Measurements from ENCODE around the gene TFCP2L1. TPM values are rescaled to one million over a fixed set of nuclear protein-coding genes. Genes with fewer than 3 reads are reported as not detected.
A peak's percentile ranks its signal among the peaks of the same experiment; 100 is the strongest.
"Not testable (repeated sequence)": the region's sequence is repeated elsewhere in the genome, so short reads cannot be mapped to it uniquely, and the experiment has no call there.

TFCP2L1 gene
- polyA plus RNA-seq, 3 donors: 0.03 to 0.24 TPM; not detected in 1

GRCh38 chr2:121228521-121228920, 56.5 kb downstream of the TFCP2L1 start:
- no peak for DNase-seq
- no peaks in the 10 kb centered on the region for H3K79me2 ChIP-seq (ENCODE audit: insufficient read depth, low read length)
- H3K9me3 ChIP-seq (replicated peaks in 1 of 2; ENCODE audit: control insufficient read depth in 1 of 2, insufficient read depth in 1 of 2, low read length in 2 of 2): no peaks in the 10 kb centered on the region
- WGBS (ENCODE audit: insufficient coverage): 92% methylated on average over 3 of the region's 6 CpGs
- no peak for TF ChIP-seq CTCF (IDR thresholded peaks at IDR 0.05)
- no peak overlapping the region for H3K9ac ChIP-seq (ENCODE audit: insufficient read depth, low read length, poor library complexity, severe bottlenecking)
- no peaks in the 10 kb centered on the region for H3K36me3 ChIP-seq (replicated peaks in 1 of 2; ENCODE audit: control insufficient read depth in 1 of 2, insufficient read depth in 2 of 2, low read length in 2 of 2)
- Mint-ChIP-seq H3K27ac (no peak overlapping the region), H3K36me3 (no peaks in the 10 kb centered on the region), H3K9me3 (peaks cover 0 to 8% (median 0%) of the 10 kb centered on the region in 7 donors), H3K4me3 (no peak overlapping the region), H3K4me1 (peaks cover 7% of the 10 kb centered on the region), H3K27me3 (ENCODE audit: low read depth in 3 of 3) (peaks cover 0 to 2% (median 2%) of the 10 kb centered on the region in 3 donors)
- H3K4me2 ChIP-seq (replicated peaks; ENCODE audit: extremely low read depth, low read length, poor library complexity, severe bottlenecking): no peak overlapping the region
- H4K20me1 ChIP-seq (ENCODE audit: insufficient read depth, low read length): no peaks in the 10 kb centered on the region
- H3K4me1 ChIP-seq (ENCODE audit: control insufficient read depth in 1 of 2, insufficient read depth in 2 of 2, low read length in 2 of 2): peaks cover 6 to 8% of the 10 kb centered on the region in 2 donors
- H3K4me3 ChIP-seq (replicated peaks in 1 of 3; ENCODE audit: low read depth in 2 of 3, low read length in 3 of 3): no peak overlapping the region
- intact Hi-C loops (cut with micrococcal nuclease): no loop called here
- H3K27ac ChIP-seq (ENCODE audit: low read depth in 1 of 2, low read length in 2 of 2): no peak overlapping the region
- no peaks in the 10 kb centered on the region for H3K27me3 ChIP-seq (ENCODE audit: control insufficient read depth in 2 of 2, insufficient read depth in 2 of 2, low read length in 2 of 2)
- no peak overlapping the region for H2AFZ ChIP-seq (ENCODE audit: insufficient read depth, low read depth, low read length, poor library complexity, severe bottlenecking)

- H2AFZ ChIP-seq (ENCODE audit: insufficient read depth, low read depth, low read length, poor library complexity, severe bottlenecking); H3K36me3 Mint-ChIP-seq; H3K9ac ChIP-seq (ENCODE audit: insufficient read depth, low read length, poor library complexity, severe bottlenecking); H3K27me3 Mint-ChIP-seq (ENCODE audit: low read depth in 3 of 3); H3K36me3 ChIP-seq (replicated peaks in 1 of 2; ENCODE audit: control insufficient read depth in 1 of 2, insufficient read depth in 2 of 2, low read length in 2 of 2); H3K9me3 ChIP-seq (replicated peaks in 1 of 2; ENCODE audit: control insufficient read depth in 1 of 2, insufficient read depth in 1 of 2, low read length in 2 of 2); H3K9me3 Mint-ChIP-seq; H4K20me1 ChIP-seq (ENCODE audit: insufficient read depth, low read length); H3K27ac ChIP-seq (ENCODE audit: low read depth in 1 of 2, low read length in 2 of 2); H3K4me3 Mint-ChIP-seq; H3K4me1 Mint-ChIP-seq; H3K27me3 ChIP-seq (ENCODE audit: control insufficient read depth in 2 of 2, insufficient read depth in 2 of 2, low read length in 2 of 2); DNase-seq; H3K4me2 ChIP-seq (replicated peaks; ENCODE audit: extremely low read depth, low read length, poor library complexity, severe bottlenecking); H3K4me1 ChIP-seq (ENCODE audit: control insufficient read depth in 1 of 2, insufficient read depth in 2 of 2, low read length in 2 of 2); H3K4me3 ChIP-seq (replicated peaks in 1 of 3; ENCODE audit: low read depth in 2 of 3, low read length in 3 of 3); H3K27ac Mint-ChIP-seq; H3K79me2 ChIP-seq (ENCODE audit: insufficient read depth, low read length); intact Hi-C loops (cut with micrococcal nuclease): not testable (repeated sequence)
- WGBS (ENCODE audit: insufficient coverage): 94% methylated on average over 12 of the region's 18 CpGs
Observed at GRCh38 chr2:121227381-121228144, 57.4 kb downstream of the TFCP2L1 start.

GRCh38 chr2:121225681-121226080, 59.3 kb downstream of the TFCP2L1 start:
- H3K9me3 Mint-ChIP-seq; intact Hi-C loops (cut with micrococcal nuclease): not testable (repeated sequence)

More at GRCh38 chr2:121225681-121226080, 59.3 kb downstream of the TFCP2L1 start:
- WGBS (ENCODE audit: insufficient coverage): 96% methylated on average over 10 of the region's 26 CpGs
- not testable (repeated sequence) for H3K79me2 ChIP-seq (ENCODE audit: insufficient read depth, low read length); H3K9me3 ChIP-seq (replicated peaks in 1 of 2; ENCODE audit: control insufficient read depth in 1 of 2, insufficient read depth in 1 of 2, low read length in 2 of 2); H2AFZ ChIP-seq (ENCODE audit: insufficient read depth, low read depth, low read length, poor library complexity, severe bottlenecking); H3K36me3 Mint-ChIP-seq; H3K4me1 Mint-ChIP-seq; H3K4me1 ChIP-seq (ENCODE audit: control insufficient read depth in 1 of 2, insufficient read depth in 2 of 2, low read length in 2 of 2); H3K36me3 ChIP-seq (replicated peaks in 1 of 2; ENCODE audit: control insufficient read depth in 1 of 2, insufficient read depth in 2 of 2, low read length in 2 of 2); H4K20me1 ChIP-seq (ENCODE audit: insufficient read depth, low read length); H3K9ac ChIP-seq (ENCODE audit: insufficient read depth, low read length, poor library complexity, severe bottlenecking); H3K27ac ChIP-seq (ENCODE audit: low read depth in 1 of 2, low read length in 2 of 2); H3K27me3 ChIP-seq (ENCODE audit: control insufficient read depth in 2 of 2, insufficient read depth in 2 of 2, low read length in 2 of 2); H3K4me2 ChIP-seq (replicated peaks; ENCODE audit: extremely low read depth, low read length, poor library complexity, severe bottlenecking); H3K4me3 Mint-ChIP-seq; H3K27me3 Mint-ChIP-seq (ENCODE audit: low read depth in 3 of 3); H3K4me3 ChIP-seq (replicated peaks in 1 of 3; ENCODE audit: low read depth in 2 of 3, low read length in 3 of 3); DNase-seq
- H3K27ac Mint-ChIP-seq: peak overlapping the region in 1 of 7 donors; percentile 46

Measured in CD14-positive monocyte (primary cell).